ENCODE results near the gene PATJ.

PATJ gene

DNA sequence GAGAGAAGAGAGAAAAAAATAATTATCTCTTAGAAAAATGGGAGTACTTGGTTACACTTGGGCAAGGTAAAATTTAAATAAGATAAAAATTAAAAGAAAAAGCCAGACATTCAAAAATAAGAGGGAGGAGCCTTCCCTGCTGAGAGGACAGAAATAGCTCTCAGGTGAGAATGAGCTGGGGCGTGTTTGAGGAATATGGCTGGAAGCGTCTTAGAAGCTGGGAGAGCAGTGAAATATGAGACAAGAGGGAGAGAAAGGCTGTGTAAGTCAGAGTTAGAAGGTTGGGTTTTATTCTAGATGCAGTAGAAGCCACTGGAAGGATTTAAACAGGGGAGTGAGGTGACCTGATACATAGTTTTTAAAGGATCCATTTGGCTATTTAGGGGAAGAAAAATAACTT, 298.2 kb downstream of the PATJ start:
- in situ Hi-C loops (cut with MboI; ENCODE audit: low pct_unique_long_range_greater_than_20kb, low sequenced_read_pairs, unreplicated experiment), result no loop called here
- TF ChIP-seq, protein P1, sequence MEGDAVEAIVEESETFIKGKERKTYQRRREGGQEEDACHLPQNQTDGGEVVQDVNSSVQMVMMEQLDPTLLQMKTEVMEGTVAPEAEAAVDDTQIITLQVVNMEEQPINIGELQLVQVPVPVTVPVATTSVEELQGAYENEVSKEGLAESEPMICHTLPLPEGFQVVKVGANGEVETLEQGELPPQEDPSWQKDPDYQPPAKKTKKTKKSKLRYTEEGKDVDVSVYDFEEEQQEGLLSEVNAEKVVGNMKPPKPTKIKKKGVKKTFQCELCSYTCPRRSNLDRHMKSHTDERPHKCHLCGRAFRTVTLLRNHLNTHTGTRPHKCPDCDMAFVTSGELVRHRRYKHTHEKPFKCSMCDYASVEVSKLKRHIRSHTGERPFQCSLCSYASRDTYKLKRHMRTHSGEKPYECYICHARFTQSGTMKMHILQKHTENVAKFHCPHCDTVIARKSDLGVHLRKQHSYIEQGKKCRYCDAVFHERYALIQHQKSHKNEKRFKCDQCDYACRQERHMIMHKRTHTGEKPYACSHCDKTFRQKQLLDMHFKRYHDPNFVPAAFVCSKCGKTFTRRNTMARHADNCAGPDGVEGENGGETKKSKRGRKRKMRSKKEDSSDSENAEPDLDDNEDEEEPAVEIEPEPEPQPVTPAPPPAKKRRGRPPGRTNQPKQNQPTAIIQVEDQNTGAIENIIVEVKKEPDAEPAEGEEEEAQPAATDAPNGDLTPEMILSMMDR (IDR thresholded peaks at IDR 0.05; ENCODE audit: extremely low read depth, insufficient read depth, missing control alignments), result no peak
- no peak for DNase-seq (ENCODE audit: low spot score)

DNA sequence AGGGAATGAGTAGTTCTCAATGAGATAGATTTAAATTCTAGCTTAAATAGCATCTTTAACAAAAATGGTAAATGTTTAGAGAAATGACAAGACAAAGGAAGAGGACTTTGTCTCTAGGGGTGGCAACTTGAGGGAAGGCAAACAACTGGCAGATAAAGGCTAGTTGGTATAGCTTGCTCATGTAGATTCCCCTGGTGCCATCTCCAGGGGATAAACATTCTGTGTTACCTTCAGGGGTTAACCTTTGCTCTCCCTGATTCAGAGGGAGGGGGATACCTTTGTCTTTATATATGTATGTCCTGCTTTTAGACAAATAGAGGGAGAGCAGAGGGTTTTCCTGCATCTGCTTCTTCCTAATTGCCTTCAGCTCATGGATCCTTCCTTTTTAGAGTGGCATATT, 298.7 kb downstream of the PATJ start:
- in situ Hi-C loops (cut with MboI; ENCODE audit: low pct_unique_long_range_greater_than_20kb, low sequenced_read_pairs, unreplicated experiment), result no loop called here
- no peak for DNase-seq (ENCODE audit: low spot score)
- TF ChIP-seq, protein P1 (IDR thresholded peaks at IDR 0.05; ENCODE audit: extremely low read depth, insufficient read depth, missing control alignments), result no peak

DNA sequence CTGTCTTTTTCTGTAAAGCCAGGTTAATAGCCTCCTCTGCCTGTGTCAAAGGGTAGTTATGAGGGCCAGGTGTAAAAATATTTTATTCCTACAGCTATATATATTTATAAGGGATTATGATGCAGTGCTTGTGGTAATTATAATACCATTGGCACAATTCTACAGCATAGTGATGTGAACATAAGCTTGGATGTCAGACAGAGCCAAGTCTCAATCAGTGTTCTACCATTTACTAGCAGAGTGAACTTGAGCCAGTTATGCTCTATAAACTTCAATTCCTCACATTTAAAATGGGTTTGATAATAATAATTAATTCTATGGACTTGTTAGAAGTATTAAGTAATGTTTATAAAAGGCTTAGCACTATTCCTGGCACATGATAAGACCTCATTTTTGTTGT, 300.9 kb downstream of the PATJ start:
- in situ Hi-C loops (cut with MboI; ENCODE audit: low pct_unique_long_range_greater_than_20kb, low sequenced_read_pairs, unreplicated experiment), result no loop called here
- no peak for DNase-seq (ENCODE audit: low spot score)

DNA sequence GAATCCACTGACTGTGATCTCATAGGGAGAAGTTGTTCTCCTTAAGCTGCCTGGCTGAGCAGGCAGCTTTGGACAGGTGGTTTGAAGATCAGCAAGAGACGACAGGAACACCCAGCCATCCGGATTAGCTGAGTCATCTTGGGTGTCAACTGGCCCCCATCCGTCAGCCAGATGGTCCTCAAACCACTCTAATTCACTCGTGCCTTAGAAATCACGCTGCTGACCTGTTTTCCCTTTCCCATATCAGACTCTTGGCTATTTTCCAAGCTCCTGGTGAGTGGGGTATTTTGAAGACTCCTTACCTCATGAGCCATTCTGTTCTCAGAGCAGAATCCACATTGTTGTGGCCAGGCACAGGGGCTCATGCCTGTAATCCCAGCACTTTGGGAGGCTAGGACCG, 303.3 kb downstream of the PATJ start:
- DNase-seq (ENCODE audit: low spot score), result no peak
- TF ChIP-seq, protein P1 (IDR thresholded peaks at IDR 0.05; ENCODE audit: extremely low read depth, insufficient read depth, missing control alignments), result no peak
- in situ Hi-C loops (cut with MboI; ENCODE audit: low pct_unique_long_range_greater_than_20kb, low sequenced_read_pairs, unreplicated experiment), result no loop called here

More for the DNA sequence above, 300.9 kb downstream of the PATJ start:
- TF ChIP-seq, protein P1 (IDR thresholded peaks at IDR 0.05; ENCODE audit: extremely low read depth, insufficient read depth, missing control alignments), result no peak

DNA sequence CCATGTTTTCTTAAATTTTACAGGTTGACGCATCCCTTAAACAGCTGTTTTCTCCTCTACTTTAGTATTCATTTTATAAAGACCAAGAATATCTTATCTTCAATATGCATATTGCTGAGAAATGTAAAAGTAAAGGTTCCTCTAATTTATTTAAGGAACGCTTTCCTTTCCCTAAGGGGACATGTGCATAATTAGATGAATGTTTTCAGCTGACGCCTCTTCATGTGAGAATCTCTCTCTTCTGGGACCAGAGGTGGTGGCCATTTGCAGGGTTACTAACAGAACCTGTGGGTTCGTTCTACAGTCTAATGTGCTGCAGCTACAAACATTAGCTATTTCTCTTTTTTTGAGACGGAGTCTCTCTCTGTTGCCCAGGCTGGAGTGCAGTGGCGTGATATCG, 304.6 kb downstream of the PATJ start:
- in situ Hi-C loops (cut with MboI; ENCODE audit: low pct_unique_long_range_greater_than_20kb, low sequenced_read_pairs, unreplicated experiment), result no loop called here
- TF ChIP-seq, protein P1 (IDR thresholded peaks at IDR 0.05; ENCODE audit: extremely low read depth, insufficient read depth, missing control alignments), result no peak
- DNase-seq (ENCODE audit: low spot score), result no peak

DNA sequence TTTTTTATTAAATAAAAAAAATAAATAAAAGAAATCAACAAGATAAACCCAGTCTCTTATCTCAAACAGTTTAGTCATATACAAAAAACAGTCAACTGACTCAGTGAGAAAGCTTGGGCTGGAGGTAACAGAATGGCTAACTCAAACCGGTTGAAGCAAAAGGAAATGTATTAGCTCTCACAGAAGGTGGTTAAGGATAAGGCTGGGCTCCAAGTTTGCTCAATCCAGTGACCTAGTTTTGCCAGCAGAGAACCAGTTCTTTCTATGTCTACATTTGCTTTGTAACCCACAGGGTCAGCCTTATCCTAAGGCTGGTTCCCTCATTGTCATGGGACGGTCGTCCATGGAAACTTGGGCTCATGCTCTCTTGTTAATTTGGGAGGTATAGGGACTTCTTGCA, 307.9 kb downstream of the PATJ start:
- in situ Hi-C loops (cut with MboI; ENCODE audit: low pct_unique_long_range_greater_than_20kb, low sequenced_read_pairs, unreplicated experiment), result no loop called here
- TF ChIP-seq, protein P1 (IDR thresholded peaks at IDR 0.05; ENCODE audit: extremely low read depth, insufficient read depth, missing control alignments), result no peak
- no peak for DNase-seq (ENCODE audit: low spot score)

DNA sequence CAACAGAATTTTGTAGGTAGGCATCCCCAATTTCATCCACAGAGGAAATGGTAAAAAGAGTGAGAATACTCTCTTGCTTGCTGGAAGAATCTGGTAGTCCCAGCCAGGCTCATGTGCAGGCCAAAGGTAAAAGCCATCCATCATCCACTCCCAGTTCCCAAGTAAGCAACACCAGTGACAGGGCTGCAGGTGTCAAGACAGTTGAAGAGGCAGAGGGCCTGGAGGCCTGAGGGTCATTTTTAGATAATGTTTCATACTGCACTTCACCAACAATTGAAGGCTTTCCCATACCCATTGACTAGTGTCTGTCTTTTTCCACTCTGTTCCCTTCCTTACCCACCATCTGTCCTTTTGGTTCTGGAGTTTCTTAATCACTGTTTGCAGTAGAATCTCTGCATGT, 310.7 kb downstream of the PATJ start:
- in situ Hi-C loops (cut with MboI; ENCODE audit: low pct_unique_long_range_greater_than_20kb, low sequenced_read_pairs, unreplicated experiment), result no loop called here
- TF ChIP-seq, protein P1 (IDR thresholded peaks at IDR 0.05; ENCODE audit: extremely low read depth, insufficient read depth, missing control alignments), result no peak
- DNase-seq (ENCODE audit: low spot score), result no peak
